ENCODE measurements around the gene TMEM203.
"Not testable (repeated sequence)": the region's sequence is repeated elsewhere in the genome, so short reads cannot be mapped to it uniquely, and the experiment has no call there.

TMEM203 gene

DNA sequence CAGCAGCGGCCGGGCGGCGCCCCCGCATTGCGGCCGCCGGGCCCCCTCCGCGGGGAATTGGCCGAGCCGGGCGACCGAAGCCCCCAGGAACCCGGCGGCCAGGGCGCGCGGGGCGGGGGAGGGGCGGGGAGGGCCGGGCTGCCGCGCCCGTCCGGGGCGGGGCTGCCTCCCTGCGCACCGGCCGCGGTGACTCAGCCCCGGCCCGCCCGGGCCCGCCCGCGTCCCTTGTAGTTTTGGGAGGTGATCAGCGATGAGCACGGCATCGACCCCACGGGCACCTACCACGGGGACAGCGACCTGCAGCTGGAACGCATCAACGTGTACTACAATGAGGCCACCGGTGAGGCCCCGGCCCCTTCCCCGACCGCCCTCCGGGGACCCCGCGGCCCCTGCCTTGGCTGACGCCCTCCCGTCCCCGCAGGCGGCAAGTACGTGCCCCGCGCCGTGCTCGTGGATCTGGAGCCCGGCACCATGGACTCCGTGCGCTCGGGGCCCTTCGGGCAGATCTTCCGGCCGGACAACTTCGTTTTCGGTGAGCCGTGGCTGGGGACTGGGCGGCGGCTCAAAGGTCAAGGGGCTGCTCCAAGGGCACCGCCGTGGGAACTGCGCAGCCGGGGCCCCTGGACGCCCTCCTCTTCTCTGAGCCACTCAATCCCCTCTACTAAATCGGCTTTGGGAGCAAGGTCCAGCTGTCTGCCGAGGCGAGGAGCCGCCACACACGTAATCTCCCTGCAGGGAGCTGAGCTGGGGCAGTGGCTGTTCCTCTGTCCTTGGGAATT lies 36.2 kb upstream of the TMEM203 start:
- DNase-seq = peak; percentile 64

DNA sequence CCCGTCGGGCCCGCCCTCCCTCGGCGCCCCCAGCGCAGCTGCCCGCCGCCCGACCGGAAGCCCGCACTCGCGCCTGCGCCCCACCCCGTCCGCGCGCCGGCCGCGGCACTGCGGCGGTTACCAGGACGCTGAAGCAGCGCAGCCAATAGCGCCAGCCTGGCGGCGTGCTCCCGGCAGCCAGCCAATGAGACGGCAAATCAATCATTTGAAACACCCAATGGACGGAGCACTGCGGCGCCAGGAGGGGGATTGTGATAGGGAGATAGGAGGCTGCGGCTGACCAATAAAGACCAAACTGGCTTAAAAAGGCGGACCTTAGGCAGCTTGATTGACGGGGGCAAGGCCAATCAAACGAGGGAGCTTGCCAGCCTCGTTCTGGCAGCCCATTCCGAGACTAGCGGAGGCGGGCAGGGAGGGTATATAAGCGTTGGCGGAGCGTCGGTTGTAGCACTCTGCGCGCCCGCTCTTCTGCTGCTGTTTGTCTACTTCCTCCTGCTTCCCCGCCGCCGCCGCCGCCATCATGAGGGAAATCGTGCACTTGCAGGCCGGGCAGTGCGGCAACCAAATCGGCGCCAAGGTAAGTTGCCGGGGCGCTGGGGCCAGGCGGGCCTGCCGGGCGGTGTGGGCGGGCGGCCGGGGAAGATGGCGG lies 35.5 kb upstream of the TMEM203 start, which contains the start of gene TUBB4B:
TSS of gene TUBB4B (plus strand) at position 447 of the 649 bp plus-strand sequence. CDS start at position 521, 74 bp downstream.
- peak; percentile 94 for DNase-seq

DNA sequence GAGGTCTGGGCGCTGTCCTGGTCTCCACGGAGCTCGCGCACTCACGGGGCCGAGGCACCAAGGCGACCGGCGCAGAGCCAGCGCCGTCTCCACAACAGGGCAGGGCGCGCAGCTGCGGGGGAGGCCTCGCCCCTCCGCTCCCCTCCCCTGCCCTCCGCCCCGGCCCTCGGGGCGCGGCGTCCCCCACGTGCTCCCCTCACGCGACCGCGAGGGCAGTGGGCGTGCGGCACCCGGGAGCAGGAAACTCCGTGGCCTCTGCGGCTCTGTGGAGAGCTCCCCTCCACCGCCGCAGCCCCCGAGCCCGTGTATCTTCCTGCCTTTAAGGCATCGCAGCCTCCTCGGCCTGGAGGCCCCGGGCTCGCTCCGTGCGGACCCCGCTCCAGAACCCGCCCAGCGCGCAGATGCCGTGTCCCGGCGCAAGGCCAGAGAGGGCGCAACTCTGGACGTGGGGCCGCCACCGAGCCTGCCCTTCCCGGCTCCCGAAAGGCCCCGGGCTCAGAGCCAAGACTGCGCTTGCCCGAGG lies 34.9 kb upstream of the TMEM203 start:
- peak; percentile 65 for DNase-seq

DNA sequence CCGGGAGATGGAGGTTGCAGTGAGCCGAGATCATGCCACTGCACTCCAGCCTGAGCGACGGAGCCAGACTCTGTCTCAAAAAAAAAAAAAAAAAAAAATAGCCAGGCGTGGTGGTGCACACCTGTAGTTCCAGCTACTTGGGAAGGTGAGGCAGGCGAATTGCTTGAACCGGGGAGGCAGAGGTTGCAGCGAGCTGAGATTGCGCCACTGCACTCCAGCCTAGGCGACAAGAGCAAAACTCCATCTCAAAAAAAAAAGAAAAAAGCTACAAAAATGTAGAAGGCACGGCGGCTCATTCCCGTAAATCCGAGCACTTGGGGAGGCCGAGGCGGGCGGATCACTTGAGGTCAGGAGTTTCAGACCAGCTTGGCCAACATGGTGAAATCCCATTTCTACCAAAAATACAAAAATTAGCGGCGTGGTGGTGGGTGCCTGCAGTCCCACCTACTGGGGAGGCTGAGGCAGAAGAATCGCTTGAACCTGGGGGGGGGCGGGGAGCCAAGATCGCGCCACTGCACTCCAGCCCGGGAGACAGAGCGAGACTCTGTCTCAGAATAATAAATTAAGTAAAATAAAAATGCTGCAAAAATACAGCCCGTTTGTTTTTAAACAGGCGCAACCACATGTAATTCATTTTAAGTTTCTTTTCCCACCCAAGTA lies 34.2 kb upstream of the TMEM203 start:
- not testable (repeated sequence) for DNase-seq

DNA sequence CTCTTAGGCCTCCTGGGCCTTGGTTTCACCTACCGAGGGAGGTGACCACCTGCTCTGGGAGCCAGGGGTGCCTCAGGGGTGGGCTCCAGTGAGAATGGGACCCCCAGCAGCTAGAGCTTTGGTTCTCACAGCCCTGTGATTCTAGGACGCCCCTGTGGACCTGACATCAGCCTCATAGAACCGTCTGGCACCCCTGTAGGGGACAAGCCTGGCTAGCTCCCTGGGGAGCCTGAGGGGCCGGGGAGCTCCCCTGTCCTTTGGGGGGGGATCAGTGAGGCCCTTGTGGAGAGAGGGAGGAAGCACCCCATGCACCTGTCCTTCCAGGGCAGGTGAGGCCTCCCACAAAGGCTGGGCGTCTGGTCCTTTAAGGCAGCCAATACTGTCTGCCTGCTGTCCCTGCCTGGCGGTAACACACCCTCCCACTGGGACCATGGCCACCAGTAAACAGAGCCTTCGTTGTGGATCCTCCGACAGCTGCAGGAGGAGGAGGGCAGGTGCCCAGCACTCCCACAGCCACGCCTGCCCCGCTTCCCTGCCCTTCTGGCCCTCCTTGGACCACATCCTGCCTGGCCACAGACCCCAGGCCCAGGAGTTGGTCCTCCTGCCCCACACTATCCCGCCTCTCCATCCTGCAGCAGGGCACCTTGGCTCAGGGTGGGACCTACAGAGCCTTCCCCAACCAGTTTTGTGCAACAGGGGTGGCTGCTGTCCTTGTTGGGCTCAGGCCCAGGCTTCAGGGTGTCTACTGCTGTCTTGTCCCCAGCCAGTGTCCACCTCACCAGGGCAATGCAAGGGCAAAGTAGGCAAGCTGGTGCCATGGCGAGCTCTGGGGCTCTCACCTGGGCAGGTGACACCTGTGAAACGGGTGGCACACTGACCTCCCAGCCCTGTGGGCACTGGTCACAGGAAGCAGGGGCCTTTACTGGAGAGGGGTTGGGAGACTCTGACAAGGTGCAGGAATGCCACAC lies 32.6 kb upstream of the TMEM203 start:
- DNase-seq = no peak

DNA sequence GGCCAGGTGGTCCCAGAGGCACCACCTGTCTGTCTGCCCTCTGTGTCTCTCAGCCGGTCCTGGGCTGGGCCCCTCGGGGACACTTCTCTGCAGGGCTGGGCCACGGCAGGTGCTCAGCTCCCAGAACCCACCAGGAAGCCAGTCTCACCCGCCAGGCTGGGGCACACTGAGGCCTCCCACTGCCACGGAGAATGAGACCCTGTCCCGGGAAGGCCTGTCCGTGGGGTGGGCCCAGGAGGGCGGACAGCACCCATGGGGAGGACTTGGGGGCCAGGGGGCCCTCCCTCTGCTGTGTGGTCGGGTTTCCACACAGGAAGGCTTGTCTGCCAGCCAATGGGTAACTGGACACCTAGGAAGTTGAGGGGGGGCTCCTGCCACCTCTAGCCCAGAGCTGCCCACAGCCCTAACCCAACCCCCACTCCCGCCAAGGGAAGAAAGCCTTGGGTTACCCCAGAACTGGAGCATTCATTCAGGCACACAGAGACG lies 31.5 kb upstream of the TMEM203 start:
- DNase-seq = no peak

DNA sequence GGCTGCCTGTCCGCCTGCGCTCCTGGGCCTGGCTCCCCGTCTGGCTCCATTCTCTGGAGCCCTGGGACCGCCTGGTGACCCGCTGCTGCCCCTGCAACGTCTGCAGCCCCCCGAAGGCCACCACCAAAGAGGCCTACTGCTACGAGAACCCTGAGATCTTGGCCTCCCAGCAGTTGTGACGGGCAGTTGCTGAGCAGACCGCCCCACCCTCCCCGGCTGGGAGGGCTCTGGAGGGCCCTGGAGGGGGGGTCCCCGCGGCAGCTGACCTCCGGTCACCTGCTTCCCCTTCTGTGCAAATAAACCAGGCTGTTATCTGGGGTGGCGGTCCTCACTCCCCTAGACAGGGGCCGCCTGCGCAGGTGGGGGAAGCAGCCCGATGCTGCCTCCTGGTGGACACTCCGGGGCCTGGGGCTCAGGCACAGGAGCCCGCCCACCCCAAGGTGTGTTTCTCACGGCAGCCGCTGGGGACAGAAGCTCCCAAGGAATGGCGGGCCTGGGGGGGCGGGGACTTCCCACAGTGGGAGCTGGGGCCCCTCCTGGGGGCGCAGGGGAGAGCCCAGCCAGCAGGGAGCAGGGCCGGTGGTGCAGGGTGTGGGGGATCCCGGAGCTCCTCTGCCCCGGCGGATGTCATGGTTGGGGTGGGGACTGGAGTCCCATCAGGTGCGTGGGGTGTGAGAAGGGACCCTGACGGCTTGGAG lies 30.9 kb upstream of the TMEM203 start:
- DNase-seq = peak; percentile 90

DNA sequence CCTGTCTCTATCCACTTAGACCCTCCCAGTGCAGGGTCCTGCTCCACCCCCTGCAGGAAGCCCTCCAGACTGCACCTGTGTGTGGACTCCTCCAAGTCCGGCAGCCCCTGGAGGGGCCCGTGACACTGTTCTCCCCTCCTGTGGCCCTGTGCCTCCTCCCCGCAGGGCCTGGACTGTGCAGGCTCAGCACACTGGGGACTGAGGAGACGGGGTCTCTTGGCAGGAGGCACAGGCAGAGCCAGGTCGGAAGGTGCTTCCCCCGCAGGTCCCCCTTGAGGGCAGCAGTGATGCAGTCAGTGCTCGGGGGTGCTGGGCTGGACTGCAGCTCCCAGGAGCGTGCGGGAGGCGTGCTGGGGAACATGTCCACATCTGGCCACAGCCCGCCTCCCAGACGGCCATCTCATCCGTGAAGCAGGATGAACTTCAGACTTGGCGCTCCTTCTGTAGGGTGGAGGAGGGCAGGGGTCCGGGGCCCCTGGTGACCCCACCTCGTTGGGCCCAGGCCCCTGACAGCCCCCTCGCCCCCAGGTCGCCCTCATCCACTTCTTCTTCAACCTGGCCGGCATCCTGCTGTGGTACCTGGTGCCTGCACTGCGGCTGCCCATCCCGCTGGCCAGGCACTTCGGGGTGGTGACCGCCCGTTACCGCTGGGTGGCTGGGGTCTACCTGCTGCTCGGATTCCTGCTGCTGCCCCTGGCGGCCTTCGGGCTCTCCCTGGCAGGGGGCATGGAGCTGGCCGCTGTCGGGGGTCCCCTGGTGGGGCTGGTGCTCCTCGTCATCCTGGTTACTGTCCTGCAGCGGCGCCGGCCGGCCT lies 30.2 kb upstream of the TMEM203 start:
- DNase-seq = no peak

DNA sequence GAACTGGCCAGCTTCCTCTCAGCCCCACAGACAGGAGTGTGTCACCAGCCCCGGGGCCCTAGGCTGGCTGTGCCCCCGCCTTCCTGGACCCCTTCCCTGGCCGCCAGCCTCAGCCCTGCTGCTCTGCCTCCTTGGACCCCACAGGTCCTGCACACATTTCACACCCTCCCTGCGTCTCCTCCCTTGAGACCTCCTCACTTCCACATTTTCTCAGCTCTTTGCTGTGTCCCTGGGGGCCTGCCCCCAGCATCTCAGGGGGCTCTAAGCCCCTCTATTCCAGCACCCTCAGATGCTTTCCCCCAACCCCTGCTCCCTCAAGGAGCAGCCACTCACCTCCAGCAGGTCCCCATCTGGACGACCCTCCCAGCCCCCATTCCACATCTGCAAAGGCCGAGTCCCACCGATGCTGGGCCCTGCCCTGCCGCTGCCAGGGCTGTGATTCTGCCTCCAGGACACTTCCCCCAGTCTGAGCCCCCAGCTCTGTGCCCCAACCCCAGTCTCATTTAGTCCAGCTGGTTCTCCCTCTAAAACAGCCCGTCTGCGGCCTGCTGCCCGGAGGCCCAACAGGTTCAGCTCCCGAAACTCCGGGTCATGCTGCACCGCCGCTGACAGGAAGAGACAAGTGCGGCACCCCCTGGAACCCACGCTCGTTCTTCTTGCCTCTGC lies 29.4 kb upstream of the TMEM203 start:
- no peak for DNase-seq

DNA sequence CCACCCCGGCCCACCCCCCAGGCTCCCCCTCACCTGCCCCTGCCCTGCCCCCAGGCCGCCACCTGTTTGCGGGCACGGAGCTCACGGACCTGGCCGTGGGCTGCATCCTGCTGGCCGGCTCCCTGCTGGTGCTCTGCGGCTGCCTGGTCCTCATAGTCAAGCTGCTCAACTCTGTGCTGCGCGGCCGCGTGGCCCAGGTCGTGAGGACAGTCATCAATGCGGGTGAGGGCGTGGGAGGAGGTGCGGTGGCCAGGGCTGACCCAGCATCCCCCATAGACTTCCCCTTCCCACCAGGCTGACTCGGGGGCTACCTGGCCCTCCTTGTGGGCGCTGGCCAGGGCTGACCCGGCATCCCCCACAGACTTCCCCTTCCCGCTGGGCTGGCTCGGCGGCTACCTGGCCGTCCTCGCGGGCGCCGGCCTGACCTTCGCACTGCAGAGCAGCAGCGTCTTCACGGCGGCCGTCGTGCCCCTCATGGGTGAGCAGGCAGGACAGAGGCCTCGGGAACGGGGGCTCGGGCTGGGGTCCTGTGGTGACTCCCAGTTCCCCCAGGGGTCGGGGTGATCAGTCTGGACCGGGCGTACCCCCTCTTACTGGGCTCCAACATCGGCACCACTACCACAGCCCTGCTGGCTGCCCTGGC lies 28.7 kb upstream of the TMEM203 start:
- no peak for DNase-seq

DNA sequence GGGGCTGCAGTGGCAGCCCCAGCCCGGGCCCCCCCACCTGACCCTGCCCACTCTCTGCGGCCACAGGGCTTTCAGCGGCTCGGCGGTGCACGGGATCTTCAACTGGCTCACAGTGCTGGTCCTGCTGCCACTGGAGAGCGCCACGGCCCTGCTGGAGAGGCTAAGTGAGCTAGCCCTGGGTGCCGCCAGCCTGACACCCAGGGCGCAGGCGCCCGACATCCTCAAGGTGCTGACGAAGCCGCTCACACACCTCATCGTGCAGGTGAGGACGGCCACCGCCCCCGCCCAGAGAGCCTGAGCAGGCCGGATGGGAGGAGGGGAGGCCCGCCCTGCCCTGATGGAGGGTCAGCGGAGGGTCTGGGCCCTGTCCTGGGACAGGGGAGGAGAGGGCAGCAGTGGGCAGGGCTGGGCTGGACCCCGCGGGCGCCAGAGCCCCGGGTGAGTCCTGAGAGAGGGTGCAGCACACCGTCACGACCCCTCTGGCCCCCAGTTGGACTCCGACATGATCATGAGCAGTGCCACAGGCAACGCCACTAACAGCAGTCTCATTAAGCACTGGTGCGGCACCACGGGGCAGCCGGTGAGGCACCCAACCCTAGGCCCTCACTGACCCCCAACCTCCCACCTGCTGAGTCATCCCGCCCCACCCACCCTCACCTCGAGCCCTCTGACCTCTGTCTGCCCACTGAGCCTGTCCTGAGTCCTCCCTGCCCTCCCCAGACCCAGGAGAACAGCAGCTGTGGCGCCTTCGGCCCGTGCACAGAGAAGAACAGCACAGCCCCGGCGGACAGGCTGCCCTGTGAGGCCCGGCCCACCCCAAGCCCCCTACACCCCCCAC lies 27.9 kb upstream of the TMEM203 start:
- DNase-seq = no peak

DNA sequence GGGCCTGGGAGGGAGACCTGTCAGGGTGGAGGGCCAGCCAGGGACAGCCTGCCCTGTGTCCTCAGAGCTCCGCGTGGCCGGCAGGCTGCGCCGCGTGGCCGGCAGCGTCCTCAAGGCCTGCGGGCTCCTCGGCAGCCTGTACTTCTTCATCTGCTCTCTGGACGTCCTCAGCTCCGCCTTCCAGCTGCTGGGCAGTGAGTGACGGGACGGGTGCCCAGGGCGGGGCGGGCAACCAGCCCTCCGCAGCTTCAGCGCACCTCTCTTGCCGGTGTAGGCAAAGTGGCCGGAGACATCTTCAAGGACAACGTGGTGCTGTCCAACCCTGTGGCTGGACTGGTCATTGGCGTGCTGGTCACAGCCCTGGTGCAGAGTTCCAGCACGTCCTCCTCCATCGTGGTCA lies 27.1 kb upstream of the TMEM203 start:
- no peak for DNase-seq

DNA sequence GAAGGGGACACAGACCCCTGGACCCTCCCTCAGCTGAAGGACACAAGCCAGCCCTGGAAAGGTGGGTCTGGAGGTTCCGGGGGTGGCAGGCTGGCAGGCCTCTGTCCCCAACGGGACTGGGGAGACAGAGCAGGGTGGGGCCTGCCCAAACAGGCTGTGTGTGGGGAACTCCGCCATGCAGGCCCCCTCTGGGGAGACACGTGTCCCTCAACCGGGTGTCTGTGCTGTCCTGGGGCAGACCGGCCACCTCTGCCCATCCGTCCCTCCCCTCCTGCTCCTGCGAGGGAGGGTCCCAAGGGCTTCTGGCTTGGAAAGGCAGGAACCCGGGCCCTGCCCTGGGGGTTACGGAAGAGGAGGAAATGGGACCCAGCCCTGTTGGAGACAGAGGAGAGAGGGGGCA lies 26.7 kb upstream of the TMEM203 start:
- no peak for DNase-seq

DNA sequence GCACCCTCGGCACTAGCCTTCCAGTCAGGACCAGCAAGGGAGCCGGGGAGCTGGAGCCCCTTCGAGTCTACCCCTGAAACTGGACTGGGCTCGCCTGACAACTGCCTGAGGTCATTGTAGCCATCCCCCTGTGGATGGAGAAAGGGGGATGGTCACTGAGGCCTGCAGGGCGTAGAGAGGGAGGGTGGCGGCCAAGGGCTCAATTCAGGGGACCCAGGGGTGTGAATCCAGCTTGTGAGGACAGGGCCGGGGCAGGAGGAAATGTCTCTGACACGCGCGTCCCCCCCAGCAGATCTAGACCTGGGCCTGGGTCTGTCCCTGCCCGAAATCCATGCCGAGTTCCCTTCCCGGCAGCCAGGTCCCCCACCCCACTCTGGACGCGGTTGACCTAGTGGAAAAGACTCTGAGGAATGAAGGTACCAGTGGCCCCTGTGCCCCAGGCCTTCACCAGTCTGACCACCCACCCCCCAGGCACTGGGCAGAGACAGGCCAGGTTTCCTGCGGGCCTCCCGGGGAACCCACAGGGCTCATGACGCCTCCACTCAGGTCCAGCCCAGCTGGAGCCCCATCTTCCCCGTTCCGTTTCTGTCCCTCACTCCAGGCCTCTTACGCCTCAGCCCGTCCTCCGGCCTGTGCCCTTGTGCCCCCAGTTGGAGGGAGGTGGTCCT lies 26.1 kb upstream of the TMEM203 start:
- no peak for DNase-seq

DNA sequence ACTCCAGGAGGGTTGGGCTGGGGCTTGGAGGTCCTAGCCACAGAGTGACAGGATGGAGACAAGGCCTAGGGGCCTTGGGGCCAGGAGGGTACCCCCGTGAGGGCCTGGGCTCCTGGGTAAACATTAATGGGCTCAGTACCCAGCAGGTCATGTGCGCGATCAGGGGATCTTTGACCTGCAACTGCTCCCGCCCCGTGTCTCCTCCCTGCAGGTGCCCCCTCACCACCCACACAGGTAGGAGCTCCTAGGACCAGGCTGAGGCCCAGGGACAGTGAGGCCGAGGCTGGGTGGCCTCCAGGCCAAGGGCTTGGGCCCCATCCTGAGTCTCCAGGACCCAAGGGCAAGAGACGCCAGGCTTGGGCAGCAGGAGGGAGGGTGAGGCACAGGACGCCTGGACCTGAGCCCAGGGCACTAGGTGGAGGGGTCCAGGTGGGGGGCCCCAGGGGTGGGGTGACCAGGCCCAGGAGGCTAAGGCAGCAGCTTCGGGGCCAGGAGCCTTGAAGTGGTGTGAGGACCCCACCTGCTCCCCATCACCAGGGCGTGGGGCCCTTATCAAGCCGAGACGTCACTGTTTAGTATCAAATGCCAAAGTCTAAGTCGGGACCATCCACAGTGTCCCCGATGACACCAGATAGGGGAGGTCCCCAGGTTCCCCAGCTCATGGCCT lies 25.4 kb upstream of the TMEM203 start, which contains the start of gene SLC34A3:
TSS of gene SLC34A3 (plus strand) at position 197 of the 667 bp plus-strand sequence. CDS start 802 bp downstream, outside the sequence.
- DNase-seq = no peak

DNA sequence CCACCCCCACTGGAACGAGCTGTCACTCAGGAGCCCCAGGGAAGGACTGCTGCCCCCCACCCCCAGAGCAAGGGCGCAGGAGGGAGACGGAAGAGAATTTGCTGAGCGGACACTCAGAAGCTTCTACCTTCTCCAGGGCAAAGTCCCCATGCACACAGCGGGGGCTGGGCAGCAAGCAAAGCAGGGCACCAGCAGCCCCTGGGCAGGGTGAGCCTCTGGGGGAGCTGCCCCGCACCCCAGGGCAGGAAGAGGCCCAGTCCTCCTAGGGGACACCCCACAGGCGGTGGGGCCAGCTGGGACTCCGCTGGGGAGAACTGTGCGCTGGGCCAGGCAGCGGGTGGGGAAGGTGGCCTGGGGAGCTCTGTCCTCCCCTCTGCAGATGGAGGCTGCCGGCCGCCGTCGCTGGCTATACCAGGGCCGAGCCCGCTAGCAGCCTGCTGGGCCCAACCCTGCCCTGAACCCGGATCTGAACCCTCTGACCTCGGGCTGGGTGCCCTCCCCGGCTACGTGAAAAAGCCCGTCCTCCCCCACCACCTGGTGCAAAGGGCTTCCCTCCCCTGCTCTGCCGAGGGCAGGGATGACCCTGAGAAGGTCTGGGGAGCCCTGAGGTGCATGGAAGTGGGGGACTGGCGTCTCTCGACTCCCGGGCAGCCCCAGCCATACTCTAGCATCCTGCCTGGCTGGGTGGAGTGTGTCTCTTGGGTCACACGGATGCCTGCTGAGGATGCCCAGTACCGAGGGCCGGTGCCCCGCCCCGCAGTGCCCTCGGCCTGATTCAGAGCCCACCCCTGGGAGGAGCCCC lies 24.7 kb upstream of the TMEM203 start:
- DNase-seq = no peak
